T-helper 2 cell treated with Interferon-gamma antibody and Interleukin-4, amounts not matched to agents 5 μg/mL and 100 μg/mL, for 36 hours (primary cell): ENCODE measurements around the gene NAA15.

ENCODE experiments used
- DNase-seq: peaks from one replicate; pipeline ENCODE4 v3.0.0; 2021; ENCODE audit warnings: low spot score
- H3K27ac Mint-ChIP-seq: one replicate; pipeline ENCODE4 v1.8.0; 2021; ENCODE audit warnings: mild to moderate bottlenecking, mixed read lengths
- H3K27me3 Mint-ChIP-seq: one replicate; pipeline ENCODE4 v1.8.0; 2021; ENCODE audit warnings: low read depth, mixed read lengths
- H3K36me3 Mint-ChIP-seq: one replicate; pipeline ENCODE4 v1.8.0; 2021; ENCODE audit warnings: low read depth, mixed read lengths
- H3K4me1 Mint-ChIP-seq: one replicate; pipeline ENCODE4 v1.8.0; 2021; ENCODE audit warnings: low read depth, mixed read lengths
- H3K4me3 Mint-ChIP-seq: one replicate; pipeline ENCODE4 v1.8.0; 2022; ENCODE audit warnings: mild to moderate bottlenecking, moderate library complexity, mixed read lengths
- H3K9me3 Mint-ChIP-seq: one replicate; pipeline ENCODE4 v1.8.0; 2021; ENCODE audit warnings: mixed read lengths

Gene NAA15

DNA sequence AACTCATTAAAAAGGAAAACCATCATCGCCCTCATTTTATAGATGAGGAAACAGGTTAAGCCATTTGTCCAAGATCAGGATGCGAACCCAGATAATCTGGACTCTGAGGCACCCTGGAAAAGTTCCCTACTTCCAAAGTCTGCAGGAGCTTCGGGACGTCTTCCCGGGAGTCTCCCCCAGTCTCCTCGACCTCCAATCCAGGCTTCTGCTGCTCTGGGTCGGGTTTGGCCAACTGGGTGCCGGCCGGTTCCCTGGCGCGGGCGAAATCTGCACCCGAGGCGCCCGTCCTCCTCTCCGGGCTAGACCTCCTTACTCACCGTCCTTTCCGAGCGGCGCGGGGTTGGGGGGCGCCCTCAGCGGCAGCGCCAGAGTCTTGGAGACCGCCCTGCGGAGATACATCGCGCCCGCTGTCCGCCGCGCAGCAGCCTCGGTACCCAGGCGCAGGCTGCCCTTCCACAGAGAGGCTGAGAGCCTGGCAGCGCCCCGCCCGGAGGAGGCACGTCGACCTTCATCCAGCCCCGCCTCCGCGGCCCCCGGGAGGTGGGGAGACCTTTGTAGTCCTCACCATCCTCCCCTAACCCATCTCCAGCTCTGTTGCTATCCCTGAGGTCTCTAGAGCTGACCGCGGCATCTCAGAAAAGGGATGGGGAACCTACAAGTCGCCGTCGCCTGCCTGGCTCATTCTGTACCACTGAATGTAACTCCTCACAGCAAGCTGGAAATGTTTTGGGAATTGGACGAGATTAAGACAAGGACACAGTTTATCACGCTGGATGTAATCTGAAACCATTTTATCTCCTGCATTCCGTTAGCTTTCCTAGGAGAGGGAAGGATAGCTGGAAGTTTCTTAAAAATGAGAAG lies 21.3 kb upstream of the NAA15 start, which contains the start of gene MGARP:
Gene MGARP, minus strand, starts transcription at position 466 of the 861 bp plus-strand sequence. Its CDS starts 67 bp downstream, at position 399.
- Mint-ChIP-seq H3K4me1 (peaks cover 18% of the 10 kb centered on the region), H3K4me3 (peak within 1 kb of the TSS; percentile 78), H3K27ac (no peak within 1 kb of the TSS), H3K27me3 (peaks cover 68% of the 10 kb centered on the region), H3K9me3 (peaks cover 8% of the 10 kb centered on the region), H3K36me3 (peaks cover 6% of the 10 kb centered on the region)
- no peak for DNase-seq

DNA sequence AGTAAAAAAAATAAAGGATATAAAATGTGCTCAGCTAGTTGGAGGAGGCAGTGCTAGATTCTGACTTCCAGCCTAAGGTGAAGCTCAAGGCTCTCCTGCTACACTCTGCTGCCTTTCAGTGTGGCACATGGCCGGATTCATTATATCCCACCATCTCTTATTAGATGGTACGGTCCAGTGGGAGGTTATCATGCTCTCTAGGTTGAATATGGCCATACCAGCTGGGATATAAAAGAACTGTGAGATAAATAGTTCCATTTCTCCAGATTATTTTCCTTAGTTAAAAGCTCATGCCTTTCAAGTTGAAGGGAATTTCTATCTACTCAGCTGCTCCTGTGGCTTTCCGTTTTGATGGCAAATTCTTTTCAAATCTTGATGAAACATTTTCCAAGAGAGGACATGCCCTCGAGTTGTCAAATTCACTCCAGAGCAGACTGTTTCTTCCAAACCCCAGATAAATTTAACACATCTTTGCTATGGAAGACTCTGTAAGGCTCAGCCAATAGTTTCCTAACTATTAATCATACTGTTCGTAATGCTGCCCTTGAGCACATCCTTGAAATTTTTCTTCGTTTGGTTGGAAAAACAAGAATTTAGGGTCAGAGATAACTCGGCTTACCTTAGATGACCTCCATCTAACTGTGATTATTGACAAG lies 19.1 kb upstream of the NAA15 start:
- H3K27me3 Mint-ChIP-seq = peaks cover 52% of the 10 kb centered on the region

DNA sequence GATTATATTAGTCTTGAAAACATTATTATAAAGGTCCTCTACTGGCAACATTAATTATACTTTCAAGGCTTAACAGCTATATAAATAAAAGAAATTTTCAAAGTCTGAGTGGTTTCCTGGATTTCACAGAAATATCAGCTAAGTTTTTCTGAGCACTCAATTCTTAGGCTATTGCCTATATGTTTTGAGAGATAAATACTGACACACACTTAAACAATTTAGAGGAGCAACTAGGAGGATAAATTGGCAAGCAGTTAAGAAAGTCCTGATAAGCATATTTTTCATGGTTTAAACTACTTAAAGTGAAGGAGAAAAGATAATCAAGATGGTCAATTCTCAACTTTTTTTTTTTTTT lies 18.6 kb upstream of the NAA15 start:
- H3K4me1 Mint-ChIP-seq = peaks cover 18% of the 10 kb centered on the region
- no peak for DNase-seq
- no peak overlapping the region for H3K4me3 Mint-ChIP-seq
- H3K36me3 Mint-ChIP-seq = peaks cover 12% of the 10 kb centered on the region
- peaks cover 49% of the 10 kb centered on the region for H3K27me3 Mint-ChIP-seq
- H3K27ac Mint-ChIP-seq = no peak overlapping the region
- peaks cover 14% of the 10 kb centered on the region for H3K9me3 Mint-ChIP-seq

More for the DNA sequence above, 19.1 kb upstream of the NAA15 start:
- no peak overlapping the region for H3K27ac Mint-ChIP-seq
- H3K4me1 Mint-ChIP-seq = peaks cover 18% of the 10 kb centered on the region
- DNase-seq = no peak
- peaks cover 10% of the 10 kb centered on the region for H3K36me3 Mint-ChIP-seq
- no peak overlapping the region for H3K4me3 Mint-ChIP-seq
- H3K9me3 Mint-ChIP-seq = peaks cover 14% of the 10 kb centered on the region

DNA sequence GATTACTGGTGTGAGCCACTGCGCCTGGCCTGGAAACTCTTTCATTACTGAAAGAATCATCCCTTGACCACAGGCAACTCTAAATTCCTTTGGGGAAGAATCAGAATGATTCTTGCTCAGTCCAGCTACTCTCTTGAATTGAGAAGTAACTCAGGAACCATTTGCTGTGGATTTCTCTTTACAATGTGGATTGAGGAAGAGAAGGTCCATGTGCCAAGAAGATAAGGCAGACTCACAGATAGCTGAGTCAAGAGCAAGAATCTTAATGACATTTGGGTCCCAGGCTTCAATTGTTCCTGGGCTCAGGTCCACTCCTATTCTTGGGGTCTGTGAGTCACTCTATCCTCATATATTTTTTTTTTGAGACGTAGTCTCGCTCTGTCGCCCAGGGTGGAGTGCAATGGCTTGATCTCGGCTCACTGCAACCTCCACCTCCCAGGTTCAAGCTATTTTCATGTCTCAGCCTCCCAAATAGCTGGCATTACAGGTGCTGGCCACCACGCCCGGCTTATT lies 15.1 kb upstream of the NAA15 start:
- Mint-ChIP-seq H3K36me3 (peaks cover 30% of the 10 kb centered on the region), H3K27me3 (peaks cover 15% of the 10 kb centered on the region), H3K27ac (no peak overlapping the region), H3K4me3 (no peak overlapping the region), H3K9me3 (peaks cover 14% of the 10 kb centered on the region), H3K4me1 (peaks cover 2% of the 10 kb centered on the region)
- no peak for DNase-seq

DNA sequence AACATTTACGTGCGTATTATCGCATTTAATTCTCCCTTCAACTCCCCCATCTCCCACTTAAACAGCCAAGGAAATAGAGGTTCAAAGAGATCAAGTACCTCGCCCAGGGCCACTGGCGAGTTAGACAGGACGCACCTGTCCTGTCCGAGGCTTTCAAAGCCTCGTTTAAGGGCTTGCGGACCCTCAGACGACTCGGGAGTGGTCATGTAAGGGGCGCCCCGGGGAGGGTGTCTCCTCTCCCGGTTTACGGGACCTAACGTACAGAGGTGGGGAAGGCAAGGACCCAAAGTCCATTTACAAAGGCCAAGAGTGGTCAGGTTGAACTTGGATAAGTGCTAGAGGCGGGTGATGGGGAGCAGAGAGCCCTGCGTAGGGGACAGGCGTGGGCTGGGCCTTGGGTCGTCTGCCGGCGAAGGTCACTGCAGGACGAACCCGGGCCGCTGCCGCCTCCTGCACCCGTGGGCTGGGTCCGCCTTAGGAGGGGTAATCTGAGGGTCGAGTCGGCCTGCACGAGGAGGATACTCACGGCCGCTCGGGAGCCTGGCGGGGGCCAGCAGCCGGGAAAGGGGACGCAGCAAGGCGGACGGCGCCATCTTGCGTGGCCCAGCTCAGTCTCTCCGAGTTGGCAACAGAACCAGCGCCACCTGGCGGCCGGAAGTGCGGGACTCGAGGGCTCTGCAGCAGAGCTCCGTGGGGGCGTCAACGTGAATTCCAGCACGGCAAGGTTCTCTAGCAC lies 5.9 kb upstream of the NAA15 start:
- Mint-ChIP-seq H3K9me3 (no peaks in the 10 kb centered on the region), H3K27me3 (no peaks in the 10 kb centered on the region), H3K4me1 (peaks cover 33% of the 10 kb centered on the region), H3K36me3 (peaks cover 26% of the 10 kb centered on the region), H3K4me3 (peak overlapping the region; percentile 92), H3K27ac (peak overlapping the region; percentile 98)
- peak; percentile 93 for DNase-seq

DNA sequence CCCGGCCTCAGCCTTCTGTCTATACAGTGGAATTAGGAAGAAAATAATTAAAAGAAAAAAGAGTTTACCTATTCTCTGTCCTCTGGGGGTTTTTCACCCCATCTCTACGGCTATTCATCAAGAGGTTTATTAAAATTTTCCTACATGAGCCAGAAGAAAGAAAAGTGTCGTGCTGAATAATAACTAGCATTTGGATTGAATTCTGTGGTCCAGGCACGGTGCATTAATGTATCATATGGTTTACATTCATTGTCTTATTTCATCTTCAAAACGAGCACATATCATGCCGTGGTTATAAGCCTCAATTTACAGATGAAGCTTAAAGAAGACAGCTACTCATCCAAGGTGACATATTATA lies 5.4 kb upstream of the NAA15 start:
- H3K27me3 Mint-ChIP-seq = no peaks in the 10 kb centered on the region
- H3K9me3 Mint-ChIP-seq = no peaks in the 10 kb centered on the region
- H3K4me1 Mint-ChIP-seq = peaks cover 35% of the 10 kb centered on the region
- H3K36me3 Mint-ChIP-seq = peaks cover 26% of the 10 kb centered on the region
- no peak for DNase-seq
- H3K27ac Mint-ChIP-seq = peak overlapping the region; percentile 98
- peak overlapping the region; percentile 92 for H3K4me3 Mint-ChIP-seq

DNA sequence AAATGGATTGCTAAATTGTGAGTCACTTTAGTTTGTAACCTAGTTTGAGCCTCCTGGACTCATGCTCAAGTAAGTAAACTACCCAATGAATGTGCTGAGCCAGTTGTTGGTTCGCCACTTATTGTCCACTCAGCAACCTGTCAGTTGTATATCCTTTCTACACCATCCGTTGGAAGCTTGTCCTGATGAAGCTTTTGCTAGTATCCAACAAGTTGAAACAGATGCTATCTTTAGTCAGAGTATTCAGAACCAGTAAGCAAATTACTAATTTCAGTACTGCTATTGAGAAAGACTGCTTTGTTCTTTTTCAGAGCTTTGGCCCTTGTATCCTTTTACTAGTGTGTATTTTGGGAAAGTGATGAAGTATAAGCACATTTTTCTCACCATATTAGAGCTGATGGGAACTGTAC lies 4.3 kb upstream of the NAA15 start:
- Mint-ChIP-seq H3K27me3 (no peaks in the 10 kb centered on the region), H3K4me3 (no peak overlapping the region), H3K9me3 (no peaks in the 10 kb centered on the region), H3K36me3 (peaks cover 24% of the 10 kb centered on the region), H3K4me1 (peaks cover 35% of the 10 kb centered on the region), H3K27ac (peak overlapping the region; percentile 1)
- no peak for DNase-seq

DNA sequence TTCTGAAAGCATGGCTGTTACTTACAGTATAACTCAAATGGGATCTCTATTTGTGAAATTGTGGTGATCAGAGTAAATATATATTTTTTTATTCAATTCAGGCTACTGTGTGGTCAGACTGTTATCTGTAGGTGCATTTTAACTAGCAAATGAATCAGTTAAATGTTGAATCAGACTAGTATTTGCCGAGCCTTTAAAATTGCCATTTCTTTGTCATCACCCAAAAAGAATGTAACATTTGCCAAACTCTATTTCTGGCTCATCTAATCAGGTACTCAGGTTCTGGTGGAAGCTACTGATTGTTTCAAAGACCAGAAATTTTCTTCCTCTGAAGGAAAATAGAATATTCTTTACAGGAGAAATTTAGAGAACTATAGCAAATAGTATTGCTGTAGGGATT lies 1.8 kb upstream of the NAA15 start:
- no peaks in the 10 kb centered on the region for H3K27me3 Mint-ChIP-seq
- H3K36me3 Mint-ChIP-seq = peaks cover 30% of the 10 kb centered on the region
- H3K9me3 Mint-ChIP-seq = no peaks in the 10 kb centered on the region
- no peak overlapping the region for H3K27ac Mint-ChIP-seq
- H3K4me1 Mint-ChIP-seq = peaks cover 47% of the 10 kb centered on the region
- DNase-seq = no peak
- peak overlapping the region; percentile 95 for H3K4me3 Mint-ChIP-seq

DNA sequence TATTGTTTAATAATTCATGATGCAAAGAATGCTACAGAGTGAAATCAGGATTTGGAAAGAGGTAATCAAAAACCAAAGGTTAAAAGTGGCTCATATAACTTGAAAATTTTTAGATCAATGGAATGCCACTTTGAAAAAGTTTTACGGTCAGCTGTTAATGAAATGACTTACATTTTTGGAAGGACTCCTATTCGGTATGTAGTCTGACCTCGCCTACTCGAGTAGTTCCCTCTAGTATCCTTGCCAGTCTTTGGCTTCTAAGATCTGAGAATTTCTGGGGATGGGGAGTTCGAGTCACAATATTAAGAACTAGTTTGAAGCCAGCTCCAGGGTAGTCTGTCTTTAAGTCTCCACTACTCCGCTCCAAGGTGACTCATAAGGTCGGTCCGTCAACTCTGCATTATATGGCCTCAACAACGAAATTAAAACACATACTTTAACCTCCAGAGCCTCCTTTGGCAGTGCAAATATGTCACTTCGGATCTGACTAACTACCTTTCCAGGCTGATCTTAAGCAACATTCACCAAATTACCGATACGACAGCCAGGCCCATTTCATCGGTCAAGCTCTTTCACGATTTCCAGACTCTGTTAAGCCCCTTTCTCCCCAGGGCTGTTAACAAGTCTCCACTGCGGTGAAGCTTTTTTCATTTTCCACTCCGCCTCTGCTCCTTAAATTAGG lies 733 bp upstream of the NAA15 start:
- peak overlapping the region; percentile 98 for H3K27ac Mint-ChIP-seq
- peak overlapping the region; percentile 95 for H3K4me3 Mint-ChIP-seq
- no peaks in the 10 kb centered on the region for H3K27me3 Mint-ChIP-seq
- DNase-seq = no peak
- peaks cover 8% of the 10 kb centered on the region for H3K9me3 Mint-ChIP-seq
- peaks cover 53% of the 10 kb centered on the region for H3K4me1 Mint-ChIP-seq
- H3K36me3 Mint-ChIP-seq = peaks cover 36% of the 10 kb centered on the region

DNA sequence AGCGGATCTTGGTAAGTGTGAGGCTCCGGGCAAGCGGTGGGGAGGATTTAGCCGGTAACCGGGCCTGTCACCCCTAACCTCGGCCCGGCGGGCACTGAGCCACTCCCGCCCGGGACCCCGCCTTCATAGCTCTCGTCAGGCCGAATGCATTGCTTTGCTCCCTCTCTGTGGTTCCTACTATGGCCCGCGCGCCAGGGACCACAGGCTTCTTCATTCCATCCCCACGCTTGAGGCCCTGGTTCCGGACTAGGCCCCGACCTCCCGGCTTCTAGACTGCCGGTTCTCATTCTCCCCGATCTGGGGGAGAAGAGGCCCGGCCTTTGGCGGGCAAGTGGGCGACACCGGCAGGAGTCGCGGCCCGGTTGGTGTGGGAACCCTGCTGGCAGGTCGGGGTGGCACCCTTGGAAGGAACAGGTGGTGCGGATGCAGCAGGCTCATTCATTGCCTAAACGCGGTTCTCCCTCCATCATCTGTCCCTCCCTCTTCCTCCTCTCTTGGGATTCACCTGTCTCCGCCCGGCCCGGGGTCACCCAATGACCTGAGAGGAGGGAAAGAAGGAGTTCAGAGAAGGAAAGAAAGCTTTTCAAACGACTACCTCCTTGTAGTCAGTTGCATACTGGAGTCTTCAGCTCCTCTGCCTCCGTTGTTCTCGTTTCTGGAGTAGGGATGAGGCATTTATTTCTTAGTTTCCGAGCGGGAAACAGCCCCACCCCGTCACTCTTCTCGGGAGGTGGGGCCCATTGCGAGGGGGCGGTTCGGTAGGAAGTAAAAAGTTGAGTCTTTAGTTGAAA lies 711 bp downstream of the NAA15 start, which contains the start of gene NDUFC1:
Gene NDUFC1, minus strand, starts transcription at position 657 of the 791 bp plus-strand sequence. CDS start 6,679 bp downstream, outside the sequence.
- Mint-ChIP-seq H3K36me3 (peaks cover 50% of the 10 kb centered on the region), H3K4me1 (peaks cover 48% of the 10 kb centered on the region), H3K9me3 (peaks cover 8% of the 10 kb centered on the region), H3K27me3 (no peaks in the 10 kb centered on the region), H3K4me3 (peak within 1 kb of the TSS; percentile 95), H3K27ac (peak within 1 kb of the TSS; percentile 98)
- peak; percentile 66 for DNase-seq

DNA sequence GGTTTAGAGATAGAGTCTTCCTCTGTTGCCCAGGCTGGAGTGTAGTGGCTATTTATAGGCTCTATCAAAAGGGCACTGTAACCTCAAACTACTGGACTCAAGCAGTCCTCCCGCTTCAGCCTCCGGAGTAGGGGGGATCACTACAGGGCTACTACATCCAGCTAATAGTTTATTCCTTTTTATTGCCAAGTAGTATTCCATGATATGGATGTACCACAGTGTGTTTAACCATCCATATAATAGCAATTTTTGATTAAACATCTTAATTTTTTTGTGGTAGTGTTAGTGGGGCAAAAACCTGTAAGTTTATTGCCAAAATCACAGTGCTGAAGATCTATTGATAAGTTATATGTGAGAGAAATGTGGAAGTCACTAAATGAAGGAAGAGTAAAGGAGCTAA lies 3.6 kb downstream of the NAA15 start:
- Mint-ChIP-seq H3K9me3 (peaks cover 8% of the 10 kb centered on the region), H3K27ac (no peak overlapping the region), H3K4me3 (peak overlapping the region; percentile 15), H3K27me3 (no peaks in the 10 kb centered on the region), H3K4me1 (peaks cover 36% of the 10 kb centered on the region), H3K36me3 (peaks cover 55% of the 10 kb centered on the region)
- DNase-seq = no peak

DNA sequence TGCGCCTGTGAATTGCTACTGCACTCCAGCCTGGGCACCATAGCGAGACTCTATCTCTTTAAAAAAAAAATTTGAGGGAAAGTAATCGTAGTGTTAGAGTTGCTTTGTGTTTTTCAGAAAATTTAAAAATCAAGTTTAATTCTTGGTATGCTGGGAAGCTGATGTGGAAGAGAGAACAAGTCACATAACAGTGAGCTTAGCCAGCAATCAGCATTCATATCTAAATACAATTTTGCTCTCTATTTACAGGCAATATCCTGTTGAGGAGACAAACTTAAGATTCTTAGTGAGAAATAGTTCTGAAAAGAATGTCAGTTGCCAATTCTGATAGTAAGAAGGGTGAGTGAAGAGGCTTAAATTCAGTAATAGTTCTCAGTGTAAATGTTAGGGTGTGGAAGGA lies 10.6 kb downstream of the NAA15 start:
- no peak for DNase-seq
- peaks cover 49% of the 10 kb centered on the region for H3K4me1 Mint-ChIP-seq
- H3K27ac Mint-ChIP-seq = peak overlapping the region; percentile 66
- H3K9me3 Mint-ChIP-seq = peaks cover 2% of the 10 kb centered on the region
- peaks cover 23% of the 10 kb centered on the region for H3K36me3 Mint-ChIP-seq
- peak overlapping the region; percentile 22 for H3K4me3 Mint-ChIP-seq
- H3K27me3 Mint-ChIP-seq = no peaks in the 10 kb centered on the region
